ENCODE measurements around the gene OTP.
"Not testable (repeated sequence)": the region's sequence is repeated elsewhere in the genome, so short reads cannot be mapped to it uniquely, and the experiment has no call there.

Gene OTP

GRCh38 chr5:77638763-77639671, 504 bp upstream of the OTP start:
- no peak for DNase-seq

DNA sequence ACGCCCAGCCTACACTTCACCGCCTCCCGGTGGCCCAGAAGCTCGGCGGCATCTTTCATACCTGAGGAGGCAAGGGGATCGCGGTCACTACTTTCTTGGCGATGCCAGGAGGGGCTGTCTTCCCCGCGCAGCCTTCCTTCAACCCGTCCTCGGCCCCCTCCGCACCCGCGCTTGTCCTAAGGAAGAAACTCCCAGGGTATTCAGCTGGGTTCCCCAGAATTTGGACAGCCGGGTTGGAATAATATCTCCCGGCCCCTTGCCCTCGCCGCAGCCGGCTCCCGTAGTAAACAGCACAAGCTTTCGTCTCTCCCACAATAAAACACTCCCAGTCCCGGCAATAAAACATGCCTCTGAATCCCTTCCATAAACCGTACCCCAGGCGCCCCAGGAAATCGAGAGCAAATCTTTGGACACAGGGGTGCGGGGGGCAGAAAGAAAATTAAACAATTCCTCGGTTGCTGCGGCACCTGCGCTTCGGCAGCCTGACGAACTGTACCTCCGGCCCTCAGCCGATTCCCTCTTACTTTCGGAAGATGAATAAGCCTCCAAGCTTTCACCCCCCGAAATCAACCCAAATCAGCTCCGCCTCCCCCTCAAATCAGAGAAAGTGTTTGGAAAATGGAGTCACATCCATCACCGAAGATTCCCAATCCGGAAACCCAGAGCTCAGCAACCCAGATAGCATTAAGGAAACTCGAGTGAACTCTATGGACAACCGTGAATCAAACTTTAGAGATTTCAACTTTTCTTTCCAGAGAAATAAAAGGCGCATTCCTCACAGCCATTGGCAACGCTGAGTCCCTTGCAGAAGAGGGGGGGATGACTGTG, 1.1 kb downstream of the OTP start:
- DNase-seq: no peak

GRCh38 chr5:77636641-77637169, 1.8 kb downstream of the OTP start:
- no peak for DNase-seq

DNA sequence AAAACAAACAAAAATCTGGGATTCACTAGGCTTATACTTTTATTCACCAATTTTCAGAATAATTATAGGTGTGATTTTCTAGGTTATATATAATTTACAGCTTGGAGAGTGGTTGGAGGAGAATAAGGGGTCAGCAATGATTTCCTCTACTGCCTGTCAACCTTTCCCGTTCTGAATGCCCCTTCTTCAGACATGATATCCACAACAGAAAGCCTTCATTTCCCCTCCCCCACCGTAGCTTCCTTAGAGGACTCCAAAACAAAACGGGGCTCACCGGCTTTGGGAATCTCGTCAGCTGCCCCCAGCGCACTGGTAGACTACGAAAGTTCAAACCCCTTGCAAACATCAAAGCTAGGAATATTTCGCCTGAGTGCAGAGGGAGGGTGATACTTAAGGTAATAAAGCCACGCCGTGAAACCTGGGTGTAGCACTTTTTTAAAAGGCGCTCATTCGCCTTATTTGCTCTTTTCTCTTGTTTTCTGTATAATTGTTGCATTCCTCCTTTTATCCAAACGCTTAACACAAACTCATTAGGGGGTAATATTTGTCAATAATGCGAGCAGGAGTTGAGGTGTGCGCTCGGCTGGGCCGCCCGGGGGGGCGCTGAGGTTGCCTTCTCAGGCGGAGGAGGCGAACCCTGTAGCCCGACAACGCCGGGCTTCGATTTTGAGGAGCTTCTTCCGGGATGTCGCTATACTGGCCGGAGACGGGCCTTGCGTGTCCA, 2.4 kb downstream of the OTP start:
- no peak for DNase-seq

DNA sequence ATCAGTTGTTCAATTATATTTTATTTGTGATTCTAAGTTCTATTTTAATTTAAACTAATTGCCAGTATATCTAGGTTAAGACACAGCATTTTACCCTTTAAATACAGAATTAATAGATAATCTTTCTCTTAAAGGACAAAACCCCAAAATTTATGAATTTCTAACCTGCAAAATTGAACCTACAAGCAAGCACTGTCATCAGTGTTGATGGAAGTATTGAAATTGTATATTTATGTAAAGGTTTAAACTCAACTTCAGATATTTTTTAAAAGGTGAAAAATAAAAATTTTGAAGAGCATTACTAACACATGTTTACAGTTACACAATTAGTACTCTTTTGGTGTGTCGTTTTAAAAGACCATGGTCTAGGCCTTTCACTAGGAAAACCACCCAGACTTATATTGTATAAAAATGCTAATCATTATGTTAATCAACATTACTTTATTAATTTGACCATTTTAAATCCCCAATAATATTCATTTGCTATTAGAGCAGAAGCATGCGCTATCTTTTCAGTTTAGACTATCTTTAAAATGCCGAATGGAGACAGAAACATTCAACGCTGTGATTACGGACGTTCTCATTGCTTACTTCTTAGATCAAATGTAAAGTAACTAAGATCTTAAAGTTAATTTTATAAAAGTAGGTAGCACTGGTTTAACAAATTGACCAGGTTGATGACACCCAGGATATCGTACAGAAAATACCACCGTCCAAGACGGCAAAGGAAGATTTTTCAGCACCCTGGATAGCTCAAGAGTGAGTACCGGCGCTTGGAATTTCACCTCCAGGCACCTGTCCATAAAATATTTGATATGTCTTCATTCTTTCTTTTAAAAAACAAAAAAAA, 3.2 kb downstream of the OTP start:
- no peak for DNase-seq

DNA sequence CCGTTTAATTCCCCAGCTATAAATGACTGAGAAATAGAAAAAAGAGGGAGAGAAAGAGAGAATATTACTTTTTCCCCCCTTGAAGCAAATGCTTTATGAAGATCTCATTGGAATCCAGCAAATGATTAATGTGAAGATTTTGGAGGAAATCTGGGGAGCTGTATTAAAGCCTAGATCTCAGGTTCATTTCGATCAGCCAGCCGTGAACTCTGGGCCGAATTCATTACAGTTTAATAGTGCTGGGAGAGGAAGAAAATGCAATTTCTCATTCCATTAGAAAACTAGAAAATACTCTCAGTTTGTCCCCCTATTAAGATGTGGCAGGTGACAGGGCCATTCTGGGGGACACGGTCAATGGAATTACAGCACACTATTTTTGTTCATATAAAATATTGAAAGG, 4.8 kb downstream of the OTP start:
- no peak for DNase-seq

DNA sequence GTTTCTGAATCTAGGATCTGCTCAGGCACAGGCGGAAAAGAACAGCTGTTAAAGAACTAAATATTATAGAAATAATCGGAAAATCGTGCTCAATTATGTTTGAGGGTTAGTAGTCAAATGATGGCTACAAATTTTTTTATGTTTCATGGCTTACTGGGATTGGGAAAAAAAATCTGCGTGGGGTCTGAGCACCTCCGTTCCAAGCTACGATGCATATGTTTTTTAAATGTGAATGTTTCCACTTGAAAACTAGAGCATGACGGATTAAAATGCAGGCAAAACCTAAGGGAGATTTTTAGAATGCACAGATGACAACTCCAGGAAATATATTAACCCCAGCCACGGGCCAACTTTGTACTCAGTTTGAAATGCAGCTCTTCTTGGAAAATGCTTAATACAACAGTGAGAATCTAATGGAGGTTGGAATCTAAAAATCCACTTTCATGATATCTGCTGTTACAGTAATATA, 5.3 kb downstream of the OTP start:
- no peak for DNase-seq

GRCh38 chr5:77632526-77633206, 5.8 kb downstream of the OTP start:
- DNase-seq: no peak

DNA sequence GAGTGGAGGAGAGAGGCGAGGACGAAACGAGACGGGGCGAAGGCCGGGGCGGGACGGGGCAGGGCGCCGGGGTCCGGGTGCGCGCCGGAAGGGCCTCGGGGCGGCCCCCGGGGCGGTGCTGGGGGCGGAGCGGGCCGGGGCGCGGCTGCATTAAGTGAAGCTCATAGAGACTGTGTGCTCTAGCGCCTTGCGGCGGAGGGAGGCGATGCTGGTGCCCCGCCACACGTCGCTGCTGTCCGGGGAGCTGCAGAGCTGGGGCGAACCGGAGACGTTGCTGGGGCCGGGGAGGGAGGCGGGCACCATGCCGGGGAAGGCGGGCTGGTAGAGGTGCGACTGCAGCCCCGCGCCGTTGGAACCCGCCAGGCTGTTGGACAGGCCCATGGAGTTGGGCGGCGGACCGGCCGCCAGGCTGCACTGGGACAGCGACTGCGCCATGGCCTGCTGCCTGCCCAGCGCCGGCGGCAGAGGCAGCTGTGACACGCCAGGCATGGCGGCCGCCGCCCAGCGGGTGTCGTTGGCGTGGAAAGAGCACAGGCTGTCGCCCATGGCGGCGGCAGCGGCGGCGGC, 8.3 kb downstream of the OTP start:
- peak; percentile 37 for DNase-seq

- DNase-seq: no peak
Observed at GRCh38 chr5:77629509-77630113, 8.9 kb downstream of the OTP start.

DNA sequence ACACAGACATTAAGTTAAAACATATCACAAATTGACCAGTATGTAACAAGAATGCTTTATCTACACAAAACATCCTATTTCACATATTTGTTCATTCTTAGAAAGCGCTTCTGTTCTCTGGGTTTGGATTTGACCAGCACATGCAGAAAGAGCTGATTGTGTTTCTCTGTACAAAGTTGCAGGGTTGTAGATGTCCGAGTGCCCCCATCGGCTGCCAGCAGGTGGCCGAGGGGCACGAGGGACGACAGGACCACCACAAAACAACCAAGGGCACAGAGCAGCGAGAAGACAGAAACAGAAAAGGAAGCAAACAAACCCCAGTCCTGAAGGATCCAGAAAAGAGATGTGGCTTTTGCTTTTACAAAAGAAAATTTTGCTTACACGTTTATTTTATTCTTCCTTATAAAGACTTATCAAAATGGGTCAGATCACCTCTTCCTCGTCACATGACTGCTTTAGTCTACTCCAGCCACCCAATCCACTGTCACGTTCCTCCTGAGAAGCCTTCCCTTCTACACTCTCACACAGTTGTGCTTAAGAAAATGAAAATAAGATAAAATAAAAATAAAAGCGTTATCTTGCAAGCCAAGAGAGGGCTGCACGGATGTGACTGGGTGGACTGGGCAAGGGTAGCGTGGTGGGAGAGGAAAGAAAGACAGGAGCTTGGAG, 9.5 kb downstream of the OTP start:
- no peak for DNase-seq

DNA sequence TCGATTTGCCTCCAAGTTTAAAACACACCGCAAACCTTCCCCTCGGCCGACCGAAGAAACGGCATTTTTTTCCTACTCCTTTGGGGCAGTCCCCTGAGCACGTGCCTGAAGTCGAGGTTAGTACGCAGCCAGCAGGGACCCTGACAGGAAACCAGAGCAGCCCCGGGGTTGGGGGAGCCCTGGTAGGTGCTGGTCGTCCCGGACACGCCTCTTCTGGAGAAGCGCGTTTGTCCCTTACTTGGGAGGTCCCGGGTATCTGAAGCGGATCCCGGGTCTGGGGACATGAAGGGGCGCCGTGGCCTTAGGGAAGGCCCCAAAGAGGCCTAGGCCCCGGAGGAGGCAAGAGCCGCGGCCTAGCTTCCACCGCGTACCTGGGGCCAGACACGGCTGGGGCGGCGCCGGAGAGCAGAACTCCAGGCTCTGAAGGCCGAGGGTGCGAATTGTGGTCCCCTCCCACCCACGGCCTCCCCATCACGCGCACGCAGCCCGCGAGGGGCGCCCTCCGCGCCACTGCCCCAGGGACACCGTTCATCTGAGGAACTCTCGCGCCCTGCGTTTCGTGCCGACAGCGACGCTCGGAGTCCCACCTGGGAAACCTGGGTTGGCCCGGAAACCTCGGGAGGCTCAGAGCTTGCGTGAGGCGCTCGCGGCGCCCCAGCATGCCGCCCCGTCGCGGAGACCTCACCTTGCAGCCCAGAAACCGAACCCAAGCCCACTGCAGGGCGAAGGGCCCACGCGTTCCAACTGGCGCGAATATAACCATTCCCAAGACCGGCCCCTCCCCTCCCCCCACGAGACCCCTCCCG, 10.4 kb downstream of the OTP start:
- no peak for DNase-seq

GRCh38 chr5:77623203-77623740, 15.2 kb downstream of the OTP start:
- no peak for DNase-seq

- DNase-seq: no peak
Observed at GRCh38 chr5:77621440-77621839, 17.1 kb downstream of the OTP start.

DNA sequence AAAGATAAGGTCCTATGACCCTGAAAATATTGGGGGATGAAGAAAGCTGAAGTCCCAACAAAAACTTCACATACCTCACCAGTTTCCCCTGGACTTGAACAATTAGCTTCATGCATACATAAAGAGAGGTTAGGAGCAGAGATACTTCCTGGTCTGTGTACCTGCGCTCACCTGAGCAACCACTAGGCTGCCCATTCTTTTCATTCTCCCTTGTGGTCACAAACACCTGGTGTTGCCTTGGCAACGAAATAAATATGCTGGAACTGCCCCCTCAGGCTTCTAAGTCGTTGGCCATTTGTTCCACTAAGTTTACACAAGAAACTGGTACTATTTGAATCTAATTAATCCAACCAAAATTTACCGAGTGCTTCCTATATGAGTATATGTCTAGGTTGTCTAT, 18.1 kb downstream of the OTP start:
- DNase-seq: no peak

DNA sequence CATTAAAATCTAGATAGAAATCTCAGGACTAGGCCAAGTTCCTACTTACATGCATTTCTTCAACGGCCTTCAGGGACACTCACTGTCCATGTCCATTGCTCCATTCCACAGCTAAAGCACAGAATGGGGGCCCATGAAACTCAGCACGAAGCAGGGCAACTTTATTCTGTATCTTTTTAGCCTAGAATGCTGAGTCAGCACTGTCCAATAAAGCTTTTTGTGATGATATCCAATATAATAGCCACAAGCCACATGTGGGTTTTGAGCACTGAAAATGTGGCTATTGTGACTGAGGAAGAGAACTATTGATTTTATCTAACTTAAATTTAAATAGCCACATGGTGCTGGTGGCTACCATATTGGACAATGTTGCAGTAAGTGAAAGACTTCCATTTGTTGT, 21.6 kb downstream of the OTP start:
- no peak for DNase-seq

DNA sequence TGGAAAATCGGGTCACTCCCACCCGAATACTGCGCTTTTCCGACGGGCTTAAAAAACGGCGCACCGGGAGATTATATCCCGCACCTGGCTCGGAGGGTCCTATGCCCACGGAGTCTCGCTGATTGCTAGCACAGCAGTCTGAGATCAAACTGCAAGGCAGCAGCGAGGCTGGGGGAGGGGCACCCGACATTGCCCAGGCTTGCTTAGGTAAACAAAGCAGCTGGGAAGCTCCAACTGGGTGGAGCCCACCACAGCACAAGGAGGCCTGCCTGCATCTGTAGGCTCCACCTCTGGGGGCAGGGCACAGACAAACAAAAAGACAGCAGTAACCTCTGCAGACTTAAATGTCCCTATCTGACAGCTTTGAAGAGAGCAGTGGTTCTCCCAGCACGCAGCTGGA, 29.6 kb downstream of the OTP start:
- DNase-seq: not testable (repeated sequence)

DNA sequence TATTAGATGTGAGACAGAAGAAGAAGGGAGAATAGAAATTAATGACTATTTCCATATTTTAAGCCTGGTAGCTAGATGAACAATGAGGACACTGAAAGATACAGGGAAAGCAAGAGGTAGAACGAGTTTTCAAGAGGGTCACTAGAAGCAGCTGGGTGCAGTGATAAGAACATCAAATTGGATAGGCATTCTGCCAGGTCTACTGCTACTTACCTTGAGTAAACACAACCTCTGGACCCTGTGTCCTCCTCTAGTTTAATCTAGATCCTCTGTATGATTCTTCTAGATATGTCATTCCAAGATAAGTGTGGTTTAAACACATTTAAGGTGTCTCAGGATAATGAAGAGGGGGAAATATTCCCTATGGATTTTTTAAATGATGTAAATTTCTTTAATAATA, 31.2 kb downstream of the OTP start:
- no peak for DNase-seq

GRCh38 chr5:77606279-77606678, 32.2 kb downstream of the OTP start:
- DNase-seq: no peak

All from CD4-positive, alpha-beta T cell treated with Interleukin-15 for 1 hour (primary cell).